HepG2 (cell line): ENCODE data around the gene GDF7. TPM values are rescaled to one million over a fixed set of nuclear protein-coding genes. Genes with fewer than 3 reads are reported as not detected.

Source experiments
- KAT8 ChIP-seq: IDR thresholded peaks from 2 replicates; pipeline ENCODE4 v1.6.1; 2016; ENCODE audit warnings: missing genetic modification reagents, missing compliant biosample characterization
- KDM6A ChIP-seq: IDR thresholded peaks from 2 replicates; pipeline ENCODE4 v1.6.1; 2016; ENCODE audit warnings: low read depth
- NFIC ChIP-seq: IDR thresholded peaks from 2 replicates; pipeline ENCODE4 v1.6.1; 2012; ENCODE audit warnings: mild to moderate bottlenecking, low read length, inconsistent platforms
- RXRB ChIP-seq: IDR thresholded peaks from 2 replicates; pipeline ENCODE4 v1.6.1; 2016; ENCODE audit warnings: borderline replicate concordance, missing genetic modification reagents, missing compliant biosample characterization
- SAP130 ChIP-seq: IDR thresholded peaks from 2 replicates; pipeline ENCODE4 v1.6.1; 2016; ENCODE audit warnings: low read depth
- SIX1 ChIP-seq: sonication (generic); formaldehyde crosslinking; IDR thresholded peaks from 2 replicates; pipeline ENCODE4 v1.4.0; 2020; ENCODE audit warnings: missing genetic modification reagents, borderline replicate concordance
- SSRP1 ChIP-seq: IDR thresholded peaks from 2 replicates; pipeline ENCODE4 v1.6.1; 2016; ENCODE audit warnings: control low read depth
- TBX2 ChIP-seq: sonication (generic); formaldehyde crosslinking; IDR thresholded peaks from 2 replicates; pipeline ENCODE4 v1.5.0; 2020; ENCODE audit warnings: missing genetic modification reagents, mild to moderate bottlenecking, borderline replicate concordance
- ZMAT3 ChIP-seq: sonication (generic); formaldehyde crosslinking; conservative IDR thresholded peaks from 2 replicates; pipeline ENCODE4 v1.7.0; 2021; ENCODE audit warnings: missing genetic modification reagents
- ZNF263 ChIP-seq: sonication (generic); formaldehyde crosslinking; IDR thresholded peaks from 2 replicates; pipeline ENCODE4 v1.4.0; 2020; ENCODE audit warnings: missing genetic modification reagents
- ZNF264 ChIP-seq: sonication (generic); formaldehyde crosslinking; IDR thresholded peaks from 2 replicates; pipeline ENCODE4 v1.4.0; 2020; ENCODE audit warnings: missing genetic modification reagents
- ZNF616 ChIP-seq: sonication (generic); formaldehyde crosslinking; IDR thresholded peaks from 2 replicates; pipeline ENCODE4 v1.5.0; 2020; ENCODE audit warnings: low read depth, mild to moderate bottlenecking, missing genetic modification reagents
- polyA plus RNA-seq, 8 experiments: library from polyadenylated mRNA; depleted of rRNA in 3 of 8; stranded (reverse) in 7 of 8; unstranded in 1 of 8; fragments of >200 nt; fragmentation: Illumina TruSeq in 4 of 8; extraction: Trizol in 4 of 8; gene quantifications; 2 replicates each; pipeline versions ENCODE4 v1.2.1 to v1.2.3, GENCODE V29; 2011 to 2016; ENCODE audit warnings: low read depth in 4 of 8, missing spikeins in 1 of 8, mixed read lengths in 1 of 8; ENCODE audit not compliant: insufficient read depth in 1 of 8
- total RNA-seq, 5 experiments: library from RNA; depleted of rRNA; stranded (reverse); fragments of >200 nt; fragmentation: Illumina TruSeq; extraction: Trizol; gene quantifications; 2 replicates each; pipeline ENCODE4 v1.2.3, GENCODE V29; 2016; ENCODE audit warnings: low read depth in 1 of 5
- TF ChIP-seq, protein P1 (sequence below): sonication (generic); formaldehyde crosslinking; IDR thresholded peaks from 2 replicates; pipeline ENCODE4 v1.4.0; 2020; ENCODE audit warnings: missing genetic modification reagents, borderline replicate concordance
- TF ChIP-seq, protein P2 (sequence below): sonication (generic); formaldehyde crosslinking; IDR thresholded peaks from 2 replicates; pipeline ENCODE4 v1.4.0; 2020; ENCODE audit warnings: missing genetic modification reagents
- TF ChIP-seq, protein P3 (sequence below): sonication (generic); formaldehyde crosslinking; IDR thresholded peaks from 2 replicates; pipeline ENCODE4 v1.9.0; 2021; ENCODE audit warnings: missing genetic modification reagents, mild to moderate bottlenecking, borderline replicate concordance
- TF ChIP-seq, protein P4 (sequence below): IDR thresholded peaks from 2 replicates; pipeline ENCODE4 v1.6.1; 2016; ENCODE audit warnings: missing biosample characterization, missing genetic modification reagents, low read depth
- TF ChIP-seq, protein P5 (sequence below): IDR thresholded peaks from 2 replicates; pipeline ENCODE4 v1.6.1; 2016; ENCODE audit warnings: missing genetic modification reagents, missing compliant biosample characterization
- TF ChIP-seq, protein P6 (sequence below): IDR thresholded peaks from 2 replicates; pipeline ENCODE4 v1.6.1; 2016; ENCODE audit warnings: missing compliant biosample characterization, missing genetic modification reagents, borderline replicate concordance
- TF ChIP-seq, protein P7 (sequence below): sonication (generic); formaldehyde crosslinking; IDR thresholded peaks from 2 replicates; pipeline ENCODE4 v1.4.0; 2020; ENCODE audit warnings: missing genetic modification reagents, mild to moderate bottlenecking, borderline replicate concordance

GDF7 gene
- total and polyA plus RNA-seq, 2 of the 13 experiments (the other 11 are each of a cell fraction or from before 2014, with no cell fraction given): 1.6 to 15.0 TPM

DNA sequence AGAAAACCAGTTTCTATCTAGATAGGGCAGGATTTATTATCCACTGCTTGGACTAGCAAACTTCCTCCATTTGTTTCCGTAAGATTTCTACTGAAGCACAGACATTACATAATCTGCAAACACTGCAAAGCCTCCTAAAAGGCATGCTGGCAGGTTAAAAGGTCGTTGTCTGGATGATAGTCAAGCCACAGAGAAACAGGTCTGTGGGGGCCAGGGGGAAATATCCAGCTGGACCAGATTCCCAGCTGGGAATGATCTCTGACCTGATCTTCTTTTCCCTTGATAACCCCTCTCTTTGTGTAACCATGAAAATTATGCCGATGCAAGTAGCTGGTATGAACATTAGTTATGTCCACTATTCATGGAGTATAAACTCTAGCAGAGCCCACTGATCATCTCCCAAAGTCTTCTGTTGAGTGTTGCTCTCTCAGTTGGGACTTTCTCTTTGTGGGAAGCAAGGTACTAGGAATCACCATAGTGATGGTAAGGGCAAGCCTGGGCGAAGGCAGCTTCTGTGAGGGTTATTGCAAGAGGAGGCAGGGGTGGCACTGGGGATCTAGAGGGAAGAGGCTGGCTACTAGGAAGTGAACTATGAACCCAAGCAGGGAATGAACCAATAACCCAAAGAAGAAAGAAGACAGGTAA lies 61.3 kb downstream of the GDF7 start (continued):
- TF ChIP-seq, protein P1, sequence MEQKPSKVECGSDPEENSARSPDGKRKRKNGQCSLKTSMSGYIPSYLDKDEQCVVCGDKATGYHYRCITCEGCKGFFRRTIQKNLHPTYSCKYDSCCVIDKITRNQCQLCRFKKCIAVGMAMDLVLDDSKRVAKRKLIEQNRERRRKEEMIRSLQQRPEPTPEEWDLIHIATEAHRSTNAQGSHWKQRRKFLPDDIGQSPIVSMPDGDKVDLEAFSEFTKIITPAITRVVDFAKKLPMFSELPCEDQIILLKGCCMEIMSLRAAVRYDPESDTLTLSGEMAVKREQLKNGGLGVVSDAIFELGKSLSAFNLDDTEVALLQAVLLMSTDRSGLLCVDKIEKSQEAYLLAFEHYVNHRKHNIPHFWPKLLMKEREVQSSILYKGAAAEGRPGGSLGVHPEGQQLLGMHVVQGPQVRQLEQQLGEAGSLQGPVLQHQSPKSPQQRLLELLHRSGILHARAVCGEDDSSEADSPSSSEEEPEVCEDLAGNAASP (CRISPR knock-in tag): peak; percentile 93
- TF ChIP-seq ZNF616 (CRISPR knock-in tag) (no peak), KDM6A (peak; percentile 95), ZNF263 (CRISPR knock-in tag) (no peak), SIX1 (peak; percentile 84), TBX2 (CRISPR knock-in tag) (peak; percentile 91), RXRB (peak; percentile 97), ZNF264 (CRISPR knock-in tag) (peak; percentile 79), KAT8 (peak; percentile 82), NFIC (peak; percentile 74; the same call in 1 of the 2 replicates), SSRP1 (CRISPR knock-in tag) (peak; percentile 94; the same call in 1 of the 2 replicates), SAP130 (peak; percentile 89), ZMAT3 (CRISPR knock-in tag) (peak; percentile 64; the same call in 1 of the 2 replicates)
- TF ChIP-seq, protein P2, sequence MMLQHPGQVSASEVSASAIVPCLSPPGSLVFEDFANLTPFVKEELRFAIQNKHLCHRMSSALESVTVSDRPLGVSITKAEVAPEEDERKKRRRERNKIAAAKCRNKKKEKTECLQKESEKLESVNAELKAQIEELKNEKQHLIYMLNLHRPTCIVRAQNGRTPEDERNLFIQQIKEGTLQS: 0 out of 2 replicates have a peak, but pooled peaks have one; percentile 32
- TF ChIP-seq, protein P3, sequence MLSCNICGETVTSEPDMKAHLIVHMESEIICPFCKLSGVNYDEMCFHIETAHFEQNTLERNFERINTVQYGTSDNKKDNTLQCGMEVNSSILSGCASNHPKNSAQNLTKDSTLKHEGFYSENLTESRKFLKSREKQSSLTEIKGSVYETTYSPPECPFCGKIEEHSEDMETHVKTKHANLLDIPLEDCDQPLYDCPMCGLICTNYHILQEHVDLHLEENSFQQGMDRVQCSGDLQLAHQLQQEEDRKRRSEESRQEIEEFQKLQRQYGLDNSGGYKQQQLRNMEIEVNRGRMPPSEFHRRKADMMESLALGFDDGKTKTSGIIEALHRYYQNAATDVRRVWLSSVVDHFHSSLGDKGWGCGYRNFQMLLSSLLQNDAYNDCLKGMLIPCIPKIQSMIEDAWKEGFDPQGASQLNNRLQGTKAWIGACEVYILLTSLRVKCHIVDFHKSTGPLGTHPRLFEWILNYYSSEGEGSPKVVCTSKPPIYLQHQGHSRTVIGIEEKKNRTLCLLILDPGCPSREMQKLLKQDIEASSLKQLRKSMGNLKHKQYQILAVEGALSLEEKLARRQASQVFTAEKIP: no peak
- TF ChIP-seq, protein P4, sequence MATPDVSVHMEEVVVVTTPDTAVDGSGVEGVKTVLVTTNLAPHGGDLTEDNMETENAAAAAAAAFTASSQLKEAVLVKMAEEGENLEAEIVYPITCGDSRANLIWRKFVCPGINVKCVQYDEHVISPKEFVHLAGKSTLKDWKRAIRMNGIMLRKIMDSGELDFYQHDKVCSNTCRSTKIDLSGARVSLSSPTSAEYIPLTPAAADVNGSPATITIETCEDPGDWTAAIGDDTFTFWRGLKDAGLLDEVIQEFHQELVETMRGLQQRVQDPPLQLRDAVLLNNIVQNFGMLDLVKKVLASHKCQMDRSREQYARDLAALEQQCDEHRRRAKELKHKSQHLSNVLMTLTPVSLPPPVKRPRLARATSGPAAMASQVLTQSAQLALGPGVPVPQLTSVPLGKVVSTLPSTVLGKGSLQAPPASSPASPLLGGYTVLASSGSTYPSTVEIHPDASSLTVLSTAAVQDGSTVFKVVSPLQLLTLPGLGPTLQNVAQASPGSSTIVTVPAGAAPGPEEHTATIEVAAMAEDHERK (CRISPR knock-in tag): 0 out of 2 replicates have a peak, but pooled peaks have one; percentile 24
- TF ChIP-seq, protein P5, sequence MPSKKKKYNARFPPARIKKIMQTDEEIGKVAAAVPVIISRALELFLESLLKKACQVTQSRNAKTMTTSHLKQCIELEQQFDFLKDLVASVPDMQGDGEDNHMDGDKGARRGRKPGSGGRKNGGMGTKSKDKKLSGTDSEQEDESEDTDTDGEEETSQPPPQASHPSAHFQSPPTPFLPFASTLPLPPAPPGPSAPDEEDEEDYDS (CRISPR knock-in tag): peak; percentile 67
- TF ChIP-seq, protein P6, sequence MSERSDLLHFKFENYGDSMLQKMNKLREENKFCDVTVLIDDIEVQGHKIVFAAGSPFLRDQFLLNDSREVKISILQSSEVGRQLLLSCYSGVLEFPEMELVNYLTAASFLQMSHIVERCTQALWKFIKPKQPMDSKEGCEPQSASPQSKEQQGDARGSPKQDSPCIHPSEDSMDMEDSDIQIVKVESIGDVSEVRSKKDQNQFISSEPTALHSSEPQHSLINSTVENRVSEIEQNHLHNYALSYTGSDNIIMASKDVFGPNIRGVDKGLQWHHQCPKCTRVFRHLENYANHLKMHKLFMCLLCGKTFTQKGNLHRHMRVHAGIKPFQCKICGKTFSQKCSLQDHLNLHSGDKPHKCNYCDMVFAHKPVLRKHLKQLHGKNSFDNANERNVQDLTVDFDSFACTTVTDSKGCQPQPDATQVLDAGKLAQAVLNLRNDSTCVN (CRISPR knock-in tag): peak; percentile 86
- TF ChIP-seq, protein P7, sequence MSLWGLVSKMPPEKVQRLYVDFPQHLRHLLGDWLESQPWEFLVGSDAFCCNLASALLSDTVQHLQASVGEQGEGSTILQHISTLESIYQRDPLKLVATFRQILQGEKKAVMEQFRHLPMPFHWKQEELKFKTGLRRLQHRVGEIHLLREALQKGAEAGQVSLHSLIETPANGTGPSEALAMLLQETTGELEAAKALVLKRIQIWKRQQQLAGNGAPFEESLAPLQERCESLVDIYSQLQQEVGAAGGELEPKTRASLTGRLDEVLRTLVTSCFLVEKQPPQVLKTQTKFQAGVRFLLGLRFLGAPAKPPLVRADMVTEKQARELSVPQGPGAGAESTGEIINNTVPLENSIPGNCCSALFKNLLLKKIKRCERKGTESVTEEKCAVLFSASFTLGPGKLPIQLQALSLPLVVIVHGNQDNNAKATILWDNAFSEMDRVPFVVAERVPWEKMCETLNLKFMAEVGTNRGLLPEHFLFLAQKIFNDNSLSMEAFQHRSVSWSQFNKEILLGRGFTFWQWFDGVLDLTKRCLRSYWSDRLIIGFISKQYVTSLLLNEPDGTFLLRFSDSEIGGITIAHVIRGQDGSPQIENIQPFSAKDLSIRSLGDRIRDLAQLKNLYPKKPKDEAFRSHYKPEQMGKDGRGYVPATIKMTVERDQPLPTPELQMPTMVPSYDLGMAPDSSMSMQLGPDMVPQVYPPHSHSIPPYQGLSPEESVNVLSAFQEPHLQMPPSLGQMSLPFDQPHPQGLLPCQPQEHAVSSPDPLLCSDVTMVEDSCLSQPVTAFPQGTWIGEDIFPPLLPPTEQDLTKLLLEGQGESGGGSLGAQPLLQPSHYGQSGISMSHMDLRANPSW (CRISPR knock-in tag): peak; percentile 67; the same call in 1 of the 2 replicates
